Measurements from ENCODE around the gene TEAD3.
"Not testable (repeated sequence)": the region's sequence is repeated elsewhere in the genome, so short reads cannot be mapped to it uniquely, and the experiment has no call there.

The TEAD3 gene

DNA sequence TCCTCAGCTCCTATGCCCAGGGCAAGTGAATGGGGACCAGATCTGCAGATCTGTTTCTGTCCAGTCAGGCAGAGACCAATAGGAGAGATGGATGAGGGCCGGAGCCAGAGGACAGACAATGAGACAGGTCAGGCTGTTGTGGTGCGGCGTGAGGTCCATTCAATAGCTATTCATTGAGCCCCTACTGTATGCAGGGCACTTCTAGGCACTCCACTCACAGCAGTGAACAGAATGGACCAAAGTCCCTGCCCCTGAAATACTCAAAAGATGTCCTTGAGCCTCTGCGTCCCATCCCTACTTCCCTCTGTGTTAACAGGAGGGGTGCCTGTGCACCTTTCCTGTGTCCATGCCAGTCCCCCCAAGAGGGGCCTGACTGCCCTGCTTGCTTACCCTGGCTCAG is 24.4 kb upstream of the TEAD3 start:
- TF ChIP-seq CTCF (IDR thresholded peaks at IDR 0.05; ENCODE audit: low read depth, low read length, missing control alignments), result no peak
- DNase-seq (ENCODE audit: low read depth), result no peak
- no peak overlapping the region for H3K4me3 ChIP-seq (ENCODE audit: low read depth, low read length)
- in situ Hi-C loops (cut with HindIII; ENCODE audit: low sequenced_read_pairs), result no loop called here

- H3K4me3 ChIP-seq (ENCODE audit: low read depth, low read length), result no peak overlapping the region
- TF ChIP-seq CTCF (IDR thresholded peaks at IDR 0.05; ENCODE audit: low read depth, low read length, missing control alignments), result no peak
- DNase-seq (ENCODE audit: low read depth), result no peak
- in situ Hi-C loops (cut with HindIII; ENCODE audit: low sequenced_read_pairs), result no loop called here
Measured at GRCh38 chr6:35519313-35520015, 22.6 kb upstream of the TEAD3 start.

DNA sequence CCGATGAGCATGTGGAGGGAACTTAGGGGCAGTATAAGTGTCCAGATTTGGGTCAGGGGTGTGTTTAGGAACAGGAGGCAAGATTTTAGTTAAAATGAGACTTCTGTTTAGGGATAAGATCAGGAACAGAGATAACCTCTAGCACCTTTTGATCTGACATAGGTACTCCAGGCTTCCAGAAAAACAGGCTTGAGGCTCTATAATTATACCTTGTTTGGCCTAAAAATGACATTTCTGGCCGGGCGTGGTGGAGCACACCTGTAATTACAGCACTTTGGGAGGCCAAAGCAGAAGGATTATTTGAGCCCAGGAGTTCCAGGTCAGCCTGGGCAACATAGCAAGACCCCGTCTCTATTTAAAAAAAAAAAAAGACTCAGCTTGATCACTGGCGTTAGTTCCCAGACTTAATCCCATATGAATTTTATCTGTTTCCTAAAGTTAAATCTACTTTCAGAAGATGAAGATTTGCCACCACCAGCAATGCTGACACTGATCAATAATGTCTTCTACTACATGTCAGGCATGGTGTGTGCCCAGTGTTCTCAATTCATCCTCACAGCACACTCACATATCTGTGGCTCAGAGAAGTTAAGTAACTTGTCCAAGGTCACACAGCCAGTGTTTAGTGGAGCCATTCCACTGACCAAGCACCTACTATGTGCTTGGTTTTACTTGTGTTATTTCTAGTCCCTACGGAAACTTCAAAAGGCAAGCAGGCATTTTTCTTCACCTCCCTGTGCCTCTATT is 21.9 kb upstream of the TEAD3 start:
- no peak for DNase-seq (ENCODE audit: low read depth)
- no peak overlapping the region for H3K4me3 ChIP-seq (ENCODE audit: low read depth, low read length)
- no peak for TF ChIP-seq CTCF (IDR thresholded peaks at IDR 0.05; ENCODE audit: low read depth, low read length, missing control alignments)
- in situ Hi-C loops (cut with HindIII; ENCODE audit: low sequenced_read_pairs), result no loop called here

- H3K4me3 ChIP-seq (ENCODE audit: low read depth, low read length); DNase-seq (ENCODE audit: low read depth); in situ Hi-C loops (cut with HindIII; ENCODE audit: low sequenced_read_pairs): not testable (repeated sequence)
Measured at GRCh38 chr6:35517978-35518377, 21.1 kb upstream of the TEAD3 start.

DNA sequence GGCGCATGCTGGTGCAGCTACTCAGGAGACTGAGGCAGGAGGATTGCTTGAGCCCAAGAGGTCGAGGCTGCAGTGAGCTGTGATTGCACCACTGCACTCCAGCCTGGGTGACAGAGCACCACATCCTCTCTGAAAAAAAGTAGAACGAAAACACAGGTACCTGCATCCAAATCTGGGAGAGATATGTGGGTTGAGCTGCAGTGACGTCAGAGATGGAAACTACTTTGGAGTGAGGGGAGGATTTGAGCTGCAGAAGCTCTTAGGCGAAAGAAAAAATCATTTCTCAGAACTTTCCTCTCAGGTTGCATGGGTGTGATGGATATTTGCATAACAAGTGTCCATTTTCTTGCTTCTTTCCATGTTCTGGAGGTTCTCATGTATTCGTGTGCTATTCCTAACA is 19.8 kb upstream of the TEAD3 start:
- TF ChIP-seq CTCF (IDR thresholded peaks at IDR 0.05; ENCODE audit: low read depth, low read length, missing control alignments), result no peak

GRCh38 chr6:35515939-35516338 is 19.1 kb upstream of the TEAD3 start:
- in situ Hi-C loops (cut with HindIII; ENCODE audit: low sequenced_read_pairs); DNase-seq (ENCODE audit: low read depth); H3K4me3 ChIP-seq (ENCODE audit: low read depth, low read length): not testable (repeated sequence)

More for the DNA sequence above, 19.8 kb upstream of the TEAD3 start:
- in situ Hi-C loops (cut with HindIII; ENCODE audit: low sequenced_read_pairs), result no loop called here
- no peak overlapping the region for H3K4me3 ChIP-seq (ENCODE audit: low read depth, low read length)
- DNase-seq (ENCODE audit: low read depth), result no peak

GRCh38 chr6:35514587-35514986 is 17.7 kb upstream of the TEAD3 start:
- in situ Hi-C loops (cut with HindIII; ENCODE audit: low sequenced_read_pairs), result no loop called here
- no peak overlapping the region for H3K4me3 ChIP-seq (ENCODE audit: low read depth, low read length)
- no peak for DNase-seq (ENCODE audit: low read depth)
- TF ChIP-seq CTCF (IDR thresholded peaks at IDR 0.05; ENCODE audit: low read depth, low read length, missing control alignments), result no peak
